Body of pancreas (tissue), 4 donors: ENCODE measurements around the gene PIF1. TPM values are rescaled to one million over a fixed set of nuclear protein-coding genes. Genes with fewer than 3 reads are reported as not detected.
A peak's percentile ranks its signal among the peaks of the same experiment; 100 is the strongest.

ENCODE experiments used
- ATAC-seq: fragments of 150-250 bp; one replicate; pipeline ENCODE4 v1.9.1; 2016
- DNase-seq, 4 donors: peaks; one replicate each; pipeline ENCODE4 v3.0.0-alpha.2; 2019
- H3K27ac ChIP-seq, 4 donors: fragments of 200-600 bp; sonication (generic); 1 replicate in 3 of 4; 2 replicates in 1 of 4; pipeline versions ENCODE4 v1.5.1 to v1.6.1; 2016 to 2019; ENCODE audit warnings: mild to moderate bottlenecking in 1 of 4, mixed read lengths in 1 of 4, moderate library complexity in 1 of 4
- H3K27me3 ChIP-seq, 2 donors: fragments of 200-600 bp; sonication (generic); one replicate each; pipeline ENCODE4 v1.6.0; 2016; ENCODE audit warnings: mild to moderate bottlenecking in 1 of 2
- H3K36me3 ChIP-seq, 2 donors: fragments of 200-600 bp; sonication (generic); replicated peaks in 1 of 2; 2 replicates each; pipeline ENCODE4 v1.5.1; 2016; ENCODE audit warnings: low read depth in 2 of 2; ENCODE audit not compliant: insufficient read depth in 1 of 2
- H3K4me1 ChIP-seq: fragments of 200-600 bp; sonication (generic); one replicate; pipeline ENCODE4 v1.6.0; 2016
- H3K4me3 ChIP-seq, 2 donors: fragments of 200-600 bp; sonication (generic); 1 replicate in 1 of 2; 2 replicates in 1 of 2; pipeline ENCODE4 v1.5.1; 2016 to 2019
- H3K9me3 ChIP-seq, 3 donors: fragments of 200-600 bp; sonication (generic); 1 replicate in 2 of 3; 2 replicates in 1 of 3; pipeline ENCODE4 v1.5.1; 2016
- POLR2A ChIP-seq, 3 donors: fragments of 450-650 bp; IDR thresholded peaks; one replicate each; pipeline ENCODE4 v1.6.1; 2016; ENCODE audit warnings: antibody characterized with exemption in 3 of 3, mild to moderate bottlenecking in 2 of 3
- WGBS, 2 donors: methylation state at CpG; one replicate each; pipeline ENCODE4 v1.1.5; 2017; 5-methylcytosine and 5-hydroxymethylcytosine counted together
- intact Hi-C: fragments of 100-400 bp; cut with DNase I; formaldehyde crosslinking; loops from one replicate; pipeline ENCODE4 v1.15.1; 2023
- total RNA-seq, 2 donors: library from RNA; depleted of rRNA; stranded (reverse); fragments of >200 nt; gene quantifications; one replicate each; pipeline ENCODE4 v1.1.0, GENCODE V29; 2016
- TF ChIP-seq, protein P1 (sequence below), 7 experiments: fragments of 450-650 bp in 4 of 7; fragments of 200-600 bp in 3 of 7; sonication (generic) in 3 of 7; IDR thresholded peaks; one replicate each; pipeline ENCODE4 v1.5.1; 2016 to 2019; ENCODE audit warnings: antibody characterized with exemption in 7 of 7

Gene PIF1, protein sequence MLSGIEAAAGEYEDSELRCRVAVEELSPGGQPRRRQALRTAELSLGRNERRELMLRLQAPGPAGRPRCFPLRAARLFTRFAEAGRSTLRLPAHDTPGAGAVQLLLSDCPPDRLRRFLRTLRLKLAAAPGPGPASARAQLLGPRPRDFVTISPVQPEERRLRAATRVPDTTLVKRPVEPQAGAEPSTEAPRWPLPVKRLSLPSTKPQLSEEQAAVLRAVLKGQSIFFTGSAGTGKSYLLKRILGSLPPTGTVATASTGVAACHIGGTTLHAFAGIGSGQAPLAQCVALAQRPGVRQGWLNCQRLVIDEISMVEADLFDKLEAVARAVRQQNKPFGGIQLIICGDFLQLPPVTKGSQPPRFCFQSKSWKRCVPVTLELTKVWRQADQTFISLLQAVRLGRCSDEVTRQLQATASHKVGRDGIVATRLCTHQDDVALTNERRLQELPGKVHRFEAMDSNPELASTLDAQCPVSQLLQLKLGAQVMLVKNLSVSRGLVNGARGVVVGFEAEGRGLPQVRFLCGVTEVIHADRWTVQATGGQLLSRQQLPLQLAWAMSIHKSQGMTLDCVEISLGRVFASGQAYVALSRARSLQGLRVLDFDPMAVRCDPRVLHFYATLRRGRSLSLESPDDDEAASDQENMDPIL
- not detected for total RNA-seq

DNA sequence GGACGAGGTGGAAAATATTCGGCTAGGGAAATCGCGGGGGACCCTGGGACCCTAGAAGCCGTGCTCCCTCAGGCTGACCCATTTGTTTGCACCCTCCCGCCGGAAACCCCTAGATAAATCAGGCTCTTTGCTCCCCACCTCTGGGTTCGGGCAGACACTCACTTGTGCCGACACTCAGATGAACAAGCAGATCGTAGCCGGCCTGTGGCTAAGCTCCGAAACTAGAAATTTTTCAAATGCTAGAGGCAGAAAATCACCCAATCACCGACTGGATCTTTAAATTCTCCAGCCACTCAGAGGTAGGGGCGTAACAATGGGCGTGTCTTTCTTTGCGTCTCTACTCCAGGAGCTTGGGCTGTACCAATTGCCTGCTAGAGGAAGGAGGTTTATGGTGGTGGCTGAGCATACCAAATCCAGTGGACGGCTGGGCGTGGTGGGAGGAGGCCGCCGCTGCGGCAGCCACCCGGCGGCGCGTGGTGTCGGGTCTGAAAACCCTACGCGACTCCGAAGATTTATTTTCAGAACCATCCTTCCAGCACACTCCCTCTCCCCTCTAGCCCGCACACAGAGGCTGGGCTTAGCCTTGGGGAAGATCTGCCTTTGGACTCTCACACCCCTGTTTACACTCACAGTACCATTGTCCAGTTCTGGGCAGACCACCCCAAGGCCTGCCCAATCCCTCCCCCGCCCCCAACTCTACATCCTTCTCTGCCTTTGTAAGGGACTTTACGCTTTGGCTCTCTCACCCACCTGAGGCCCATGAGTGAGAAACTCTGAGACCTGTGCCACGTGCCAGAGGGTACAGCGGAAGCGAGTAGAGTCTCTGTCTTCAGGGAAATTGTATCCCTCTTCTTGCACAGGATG lies at the start of gene PIF1:
Gene PIF1, minus strand, starts transcription at position 217 of the 864 bp plus-strand sequence. CDS start 1,312 bp downstream, outside the sequence.
- ATAC-seq (peak; percentile 98), DNase-seq (peak; percentile 91 to 98 (median 92))
- peaks cover 0 to 8% of the 10 kb centered on the region in 2 donors for H3K27me3 ChIP-seq
- 6 to 9% methylated on average over 29 to 35 of the region's 35 CpGs for WGBS, 2 donors
- no peaks in the 10 kb centered on the region for H3K9me3 ChIP-seq
- no peaks in the 10 kb centered on the region for H3K36me3 ChIP-seq
- H3K27ac ChIP-seq: peak within 1 kb of the TSS; percentile 4 to 52 (median 43)
- peaks cover 32% of the 10 kb centered on the region for H3K4me1 ChIP-seq
- TF ChIP-seq POLR2A (IDR thresholded peaks at IDR 0.05): peak; percentile 29 to 74 (median 68)
- TF ChIP-seq, protein P1, sequence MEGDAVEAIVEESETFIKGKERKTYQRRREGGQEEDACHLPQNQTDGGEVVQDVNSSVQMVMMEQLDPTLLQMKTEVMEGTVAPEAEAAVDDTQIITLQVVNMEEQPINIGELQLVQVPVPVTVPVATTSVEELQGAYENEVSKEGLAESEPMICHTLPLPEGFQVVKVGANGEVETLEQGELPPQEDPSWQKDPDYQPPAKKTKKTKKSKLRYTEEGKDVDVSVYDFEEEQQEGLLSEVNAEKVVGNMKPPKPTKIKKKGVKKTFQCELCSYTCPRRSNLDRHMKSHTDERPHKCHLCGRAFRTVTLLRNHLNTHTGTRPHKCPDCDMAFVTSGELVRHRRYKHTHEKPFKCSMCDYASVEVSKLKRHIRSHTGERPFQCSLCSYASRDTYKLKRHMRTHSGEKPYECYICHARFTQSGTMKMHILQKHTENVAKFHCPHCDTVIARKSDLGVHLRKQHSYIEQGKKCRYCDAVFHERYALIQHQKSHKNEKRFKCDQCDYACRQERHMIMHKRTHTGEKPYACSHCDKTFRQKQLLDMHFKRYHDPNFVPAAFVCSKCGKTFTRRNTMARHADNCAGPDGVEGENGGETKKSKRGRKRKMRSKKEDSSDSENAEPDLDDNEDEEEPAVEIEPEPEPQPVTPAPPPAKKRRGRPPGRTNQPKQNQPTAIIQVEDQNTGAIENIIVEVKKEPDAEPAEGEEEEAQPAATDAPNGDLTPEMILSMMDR (IDR thresholded peaks at IDR 0.05): no peak
- H3K4me3 ChIP-seq: peak within 1 kb of the TSS in 1 of 2 donors; percentile 18
- intact Hi-C loops: no loop called here

DNA sequence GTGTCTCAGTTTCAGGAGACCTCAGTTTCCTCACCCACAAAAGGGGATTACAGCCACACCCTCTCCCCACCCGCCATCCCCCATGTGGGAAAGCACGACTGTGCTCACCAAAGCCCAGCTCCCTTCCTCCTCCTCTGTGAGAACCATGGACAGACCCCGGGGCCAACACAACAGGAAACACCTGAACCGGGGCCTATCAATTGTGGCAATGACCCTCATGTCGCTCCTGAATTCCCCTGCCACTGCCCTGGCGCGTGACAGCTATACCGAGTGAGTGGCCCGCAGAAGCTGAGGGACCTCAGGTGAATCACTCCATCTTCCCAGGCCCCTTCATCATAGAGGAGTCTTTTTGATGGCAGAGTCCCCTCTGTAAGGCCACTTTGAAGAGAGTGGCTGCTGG lies 44.9 kb upstream of the PIF1 start:
- Histone ChIP-seq H3K4me3 (no peak overlapping the region), H3K27ac (no peak overlapping the region), H3K36me3 (no peaks in the 10 kb centered on the region), H3K27me3 (no peaks in the 10 kb centered on the region), H3K4me1 (no peaks in the 10 kb centered on the region), H3K9me3 (no peaks in the 10 kb centered on the region)
- ATAC-seq (no peak), DNase-seq (no peak)
- intact Hi-C loops: no loop called here
- WGBS, 2 donors: 76 to 84% methylated on average over 9 of the region's 9 CpGs
- TF ChIP-seq POLR2A (IDR thresholded peaks at IDR 0.05): no peak
- TF ChIP-seq, protein P1 (IDR thresholded peaks at IDR 0.05): no peak

DNA sequence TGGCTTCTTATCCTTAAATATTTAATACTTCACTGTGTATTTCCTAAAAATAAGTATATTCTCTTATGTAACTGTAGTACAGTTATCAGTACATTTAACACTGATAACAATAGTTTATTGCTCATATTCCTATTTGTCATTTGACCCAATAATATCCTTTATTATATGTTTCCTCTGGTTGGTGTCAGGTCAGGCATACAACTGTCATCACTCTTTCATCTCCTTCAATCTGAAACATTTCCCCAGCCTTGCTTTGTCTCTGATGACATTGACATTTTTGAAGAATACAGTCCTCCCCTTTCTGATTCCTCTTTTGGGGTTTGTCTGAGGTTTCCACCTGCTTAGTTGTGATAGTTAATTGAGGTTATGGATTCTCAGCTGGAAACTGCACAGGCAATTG lies 44.1 kb upstream of the PIF1 start:
- intact Hi-C loops: no loop called here
- Histone ChIP-seq H3K36me3 (no peaks in the 10 kb centered on the region), H3K27me3 (no peaks in the 10 kb centered on the region), H3K4me1 (no peaks in the 10 kb centered on the region), H3K9me3 (no peaks in the 10 kb centered on the region), H3K4me3 (no peak overlapping the region), H3K27ac (no peak overlapping the region)
- ATAC-seq (no peak), DNase-seq (no peak)
- no peak for TF ChIP-seq POLR2A (IDR thresholded peaks at IDR 0.05)
- TF ChIP-seq, protein P1 (IDR thresholded peaks at IDR 0.05): no peak

DNA sequence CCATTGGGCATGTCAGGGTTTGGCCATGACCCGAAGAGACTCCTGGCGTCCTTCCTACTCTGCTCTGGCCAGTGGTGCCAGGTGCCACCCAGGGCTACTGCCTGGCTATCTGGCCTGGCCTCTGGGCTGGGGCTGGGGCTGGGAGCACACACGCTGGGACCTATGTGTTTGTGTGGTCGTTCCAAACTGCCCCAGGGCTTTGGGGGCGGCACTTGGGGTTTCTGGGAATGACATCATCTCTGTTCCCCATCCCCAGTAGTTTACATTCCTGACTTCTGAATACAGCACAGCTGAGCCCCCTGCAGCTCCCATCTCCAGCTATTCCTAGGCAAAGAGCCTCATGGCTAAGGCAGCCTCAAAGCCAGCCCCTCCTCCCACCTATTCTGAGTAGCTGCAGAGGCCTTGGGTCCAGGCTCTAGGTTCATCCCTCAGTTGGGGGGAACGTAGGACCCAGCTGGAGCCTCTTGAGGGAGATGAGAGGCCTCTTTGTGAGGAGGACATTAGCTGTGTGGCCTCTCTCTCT lies 40.6 kb upstream of the PIF1 start:
- 63 to 78% methylated on average over 6 of the region's 6 CpGs for WGBS, 2 donors
- no peaks in the 10 kb centered on the region for H3K9me3 ChIP-seq
- no peak overlapping the region for H3K4me3 ChIP-seq
- H3K27ac ChIP-seq: no peak overlapping the region
- TF ChIP-seq POLR2A (IDR thresholded peaks at IDR 0.05): no peak
- TF ChIP-seq, protein P1 (IDR thresholded peaks at IDR 0.05): no peak
- H3K4me1 ChIP-seq: no peaks in the 10 kb centered on the region
- ATAC-seq: no peak
- intact Hi-C loops: no loop called here
- no peak for DNase-seq
- H3K27me3 ChIP-seq: no peaks in the 10 kb centered on the region
- H3K36me3 ChIP-seq: no peaks in the 10 kb centered on the region
